Activated T-cell treated with anti-CD3 and anti-CD28 coated beads for 1 hour (primary cell): ENCODE results near the gene NQO1.

Source experiments
- DNase-seq: peaks from one replicate; pipeline ENCODE4 v3.0.0-alpha.2; 2020; ENCODE audit warnings: low read depth

Gene NQO1

DNA sequence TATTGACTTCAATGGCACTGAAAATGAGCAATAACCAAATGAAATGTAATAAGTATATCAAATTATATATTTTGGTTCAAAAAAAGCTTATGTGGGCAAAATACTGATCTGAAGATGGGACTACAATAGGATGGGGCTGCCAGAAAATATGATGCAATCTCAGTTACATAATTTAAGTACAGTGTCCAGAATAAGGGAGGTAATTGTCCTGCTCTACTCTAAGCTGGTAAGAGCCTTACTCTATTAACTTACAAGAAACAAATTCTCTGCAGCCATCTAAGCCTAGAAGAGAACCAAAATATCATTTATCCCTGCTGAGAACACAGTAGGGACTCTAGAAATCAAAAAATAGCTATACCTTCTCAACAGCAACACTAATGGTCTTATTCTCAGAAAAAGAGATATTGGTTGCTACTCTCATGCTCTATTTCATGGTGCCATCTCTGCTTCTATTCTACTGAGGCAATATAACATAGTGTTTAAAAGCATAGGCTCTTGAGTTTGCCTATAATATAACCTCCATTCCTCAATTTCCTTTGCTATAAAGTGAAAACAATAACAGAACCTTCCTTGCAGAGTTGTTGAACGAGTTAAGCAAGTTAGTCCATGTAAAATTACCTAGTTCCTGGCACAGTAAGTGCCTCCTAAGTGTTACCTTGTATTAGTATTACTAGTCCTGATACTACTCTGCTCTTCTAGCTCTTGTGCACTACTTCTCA lies 19.9 kb downstream of the NQO1 start:
- no peak for DNase-seq

DNA sequence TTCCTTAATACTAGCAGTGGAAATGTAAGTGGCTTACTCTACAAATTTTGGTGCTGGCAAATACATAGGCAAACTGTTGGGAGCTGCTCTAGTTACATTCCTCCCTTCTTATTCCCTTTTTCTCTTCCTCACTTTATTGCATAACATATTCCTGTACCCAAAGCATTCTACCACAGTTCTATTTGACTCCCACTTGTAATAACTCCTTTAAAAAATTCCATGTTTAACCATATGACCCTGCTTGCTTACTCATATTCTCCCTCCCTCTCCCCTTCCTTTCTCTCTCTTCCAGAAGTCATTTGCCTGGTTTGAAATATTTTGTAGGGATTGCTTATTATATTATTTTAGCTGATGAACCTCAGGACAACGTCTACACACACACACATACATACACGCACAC lies 22.7 kb downstream of the NQO1 start:
- DNase-seq: no peak

DNA sequence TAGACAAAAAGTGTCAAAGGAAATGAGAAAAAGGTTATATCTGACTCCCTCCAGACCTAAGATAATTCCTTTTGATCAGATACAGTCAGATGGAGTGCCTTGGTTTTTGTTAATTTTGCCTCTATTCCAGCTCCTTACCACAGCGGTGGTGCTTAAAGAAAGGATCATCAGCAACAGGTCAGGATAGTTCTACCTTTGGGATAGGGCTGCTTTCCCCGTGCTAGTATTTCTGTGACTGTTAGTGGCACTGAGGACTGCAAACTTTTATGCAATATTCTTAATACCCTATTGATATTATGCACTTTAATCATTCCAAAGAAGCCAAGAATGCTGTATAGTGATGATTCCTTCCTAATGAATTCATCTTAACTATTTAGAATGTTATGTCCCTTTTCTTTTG lies 24.5 kb downstream of the NQO1 start:
- no peak for DNase-seq

DNA sequence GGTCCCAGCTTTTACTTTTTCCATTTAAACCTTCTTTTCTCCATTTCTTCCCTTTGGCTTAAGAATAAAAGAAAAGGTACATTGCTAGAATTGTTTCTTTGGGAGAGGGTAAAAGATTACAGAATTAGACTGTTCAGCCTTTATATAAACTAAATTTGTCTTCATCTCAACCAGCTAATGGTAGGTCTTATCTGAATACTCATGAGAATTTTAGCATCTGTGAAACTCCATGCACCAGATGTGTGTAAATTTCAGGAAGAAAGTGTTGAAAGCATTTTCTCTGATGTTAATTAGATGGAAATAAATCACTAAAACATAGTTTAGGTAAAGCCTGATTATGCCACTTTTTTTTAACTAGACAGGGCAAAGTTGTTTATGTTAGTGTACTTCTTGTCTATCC lies 24.9 kb downstream of the NQO1 start:
- no peak for DNase-seq

DNA sequence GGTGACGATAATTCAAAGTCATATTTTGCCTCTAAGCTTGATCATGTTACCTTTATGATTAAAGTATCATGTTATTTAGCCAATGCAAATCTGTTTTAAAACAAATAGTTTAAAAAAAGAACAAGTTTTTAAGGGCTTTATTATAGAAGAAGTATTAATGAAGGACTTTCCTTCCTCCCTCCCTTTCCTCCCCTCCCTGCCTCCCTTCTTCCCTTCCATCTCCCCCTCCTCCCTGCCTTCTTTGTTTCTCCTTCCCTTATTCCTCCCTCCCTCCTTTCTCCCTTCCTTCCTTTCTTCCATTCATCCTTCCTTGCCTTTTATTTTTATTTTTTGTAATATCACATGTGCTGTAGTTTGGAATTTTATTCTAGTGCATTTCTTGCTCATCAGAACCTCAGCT lies 26.4 kb downstream of the NQO1 start:
- no peak for DNase-seq

DNA sequence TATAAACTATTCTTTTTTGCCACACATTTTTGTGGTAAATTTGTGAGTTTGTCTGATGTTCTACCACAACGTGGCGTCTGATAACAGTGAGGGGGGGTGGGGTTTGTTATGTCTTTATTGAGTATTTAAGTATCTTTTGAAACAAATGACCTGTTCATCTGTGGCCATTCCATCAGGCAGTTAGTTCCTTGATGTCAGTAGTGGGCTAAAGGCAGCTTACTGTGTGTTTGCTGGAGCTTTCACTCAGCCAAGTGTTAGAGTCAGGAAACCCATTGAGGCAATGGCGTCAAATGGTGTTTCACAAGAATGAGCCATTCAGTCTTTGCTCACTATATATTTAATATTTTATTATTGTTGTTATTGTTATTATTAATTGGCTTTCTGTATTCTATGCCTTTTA lies 28.0 kb downstream of the NQO1 start:
- DNase-seq: no peak

DNA sequence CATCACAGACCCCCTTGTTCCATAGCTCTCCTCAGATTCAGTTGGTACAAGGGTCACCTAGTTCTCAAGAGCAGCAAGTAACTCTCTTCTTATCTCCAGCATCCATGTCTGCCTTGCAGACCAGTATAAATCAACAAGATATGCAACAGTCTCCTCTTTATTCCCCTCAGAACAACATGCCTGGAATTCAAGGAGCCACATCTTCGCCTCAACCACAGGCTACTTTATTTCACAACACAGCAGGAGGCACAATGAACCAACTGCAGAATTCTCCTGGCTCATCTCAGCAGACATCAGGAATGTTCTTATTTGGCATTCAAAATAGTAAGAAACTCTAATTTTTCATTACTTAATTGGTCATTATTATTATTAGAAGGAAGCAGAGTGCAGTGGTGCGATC lies 32.4 kb downstream of the NQO1 start:
- no peak for DNase-seq

DNA sequence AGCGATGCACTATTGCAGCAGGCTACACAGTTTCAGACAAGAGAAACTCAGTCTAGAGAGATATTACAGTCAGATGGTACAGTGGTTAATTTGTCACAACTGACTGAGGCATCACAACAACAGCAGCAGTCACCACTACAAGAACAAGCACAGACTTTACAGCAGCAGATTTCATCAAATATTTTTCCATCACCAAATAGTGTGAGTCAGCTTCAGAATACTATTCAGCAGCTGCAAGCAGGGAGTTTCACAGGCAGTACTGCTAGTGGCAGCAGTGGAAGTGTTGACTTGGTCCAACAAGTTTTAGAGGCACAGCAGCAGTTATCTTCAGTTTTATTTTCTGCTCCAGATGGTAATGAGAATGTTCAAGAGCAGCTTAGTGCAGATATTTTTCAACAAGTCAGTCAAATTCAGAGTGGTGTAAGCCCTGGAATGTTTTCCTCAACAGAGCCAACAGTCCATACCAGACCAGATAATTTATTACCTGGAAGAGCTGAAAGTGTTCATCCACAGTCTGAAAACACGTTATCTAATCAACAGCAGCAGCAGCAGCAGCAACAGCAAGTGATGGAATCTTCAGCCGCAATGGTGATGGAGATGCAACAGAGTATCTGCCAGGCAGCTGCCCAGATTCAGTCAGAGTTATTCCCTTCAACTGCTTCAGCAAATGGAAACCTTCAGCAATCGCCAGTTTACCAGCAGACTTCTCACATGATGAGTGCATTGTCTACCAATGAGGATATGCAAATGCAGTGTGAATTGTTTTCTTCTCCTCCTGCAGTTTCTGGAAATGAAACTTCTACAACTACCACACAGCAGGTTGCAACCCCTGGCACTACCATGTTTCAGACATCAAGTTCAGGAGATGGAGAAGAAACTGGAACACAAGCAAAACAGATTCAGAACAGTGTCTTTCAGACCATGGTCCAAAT lies 34.1 kb downstream of the NQO1 start:
- DNase-seq: no peak

DNA sequence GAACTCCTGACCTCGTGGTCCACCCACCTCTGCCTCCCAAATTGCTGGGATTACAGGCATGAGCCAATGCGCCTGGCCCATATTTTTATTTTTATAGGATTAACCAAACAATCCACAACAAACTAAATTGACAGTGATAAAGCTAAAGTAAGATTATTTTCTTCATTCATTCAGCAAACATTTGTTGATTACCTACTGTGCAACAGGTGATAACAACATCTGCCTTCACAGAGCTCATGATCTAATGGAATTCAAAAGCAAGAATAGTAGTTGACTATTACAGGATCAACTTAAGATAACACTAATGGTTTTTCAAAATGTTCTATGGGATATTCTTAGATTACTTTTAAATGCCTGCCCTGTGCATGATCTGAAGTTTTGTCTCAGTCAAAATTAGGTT lies 37.8 kb downstream of the NQO1 start:
- no peak for DNase-seq

DNA sequence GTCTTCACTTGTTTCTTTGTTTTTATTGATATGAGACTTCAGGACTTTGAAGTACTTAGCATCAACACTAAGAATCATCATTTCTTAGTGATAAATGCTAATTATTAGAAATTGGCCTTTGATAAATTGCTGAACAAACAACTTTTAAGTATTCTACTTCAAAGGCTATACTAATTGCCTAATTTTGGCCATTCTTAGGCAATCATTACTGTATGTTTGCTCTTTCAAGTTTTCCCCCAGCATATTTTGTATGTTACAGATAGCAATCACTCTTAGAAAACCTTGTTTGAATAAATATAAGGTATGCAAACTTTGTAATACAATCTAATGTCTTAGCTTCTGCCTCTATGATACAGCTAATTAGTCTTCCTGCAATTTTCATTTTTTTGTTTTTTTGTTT lies 46.0 kb downstream of the NQO1 start:
- no peak for DNase-seq

DNA sequence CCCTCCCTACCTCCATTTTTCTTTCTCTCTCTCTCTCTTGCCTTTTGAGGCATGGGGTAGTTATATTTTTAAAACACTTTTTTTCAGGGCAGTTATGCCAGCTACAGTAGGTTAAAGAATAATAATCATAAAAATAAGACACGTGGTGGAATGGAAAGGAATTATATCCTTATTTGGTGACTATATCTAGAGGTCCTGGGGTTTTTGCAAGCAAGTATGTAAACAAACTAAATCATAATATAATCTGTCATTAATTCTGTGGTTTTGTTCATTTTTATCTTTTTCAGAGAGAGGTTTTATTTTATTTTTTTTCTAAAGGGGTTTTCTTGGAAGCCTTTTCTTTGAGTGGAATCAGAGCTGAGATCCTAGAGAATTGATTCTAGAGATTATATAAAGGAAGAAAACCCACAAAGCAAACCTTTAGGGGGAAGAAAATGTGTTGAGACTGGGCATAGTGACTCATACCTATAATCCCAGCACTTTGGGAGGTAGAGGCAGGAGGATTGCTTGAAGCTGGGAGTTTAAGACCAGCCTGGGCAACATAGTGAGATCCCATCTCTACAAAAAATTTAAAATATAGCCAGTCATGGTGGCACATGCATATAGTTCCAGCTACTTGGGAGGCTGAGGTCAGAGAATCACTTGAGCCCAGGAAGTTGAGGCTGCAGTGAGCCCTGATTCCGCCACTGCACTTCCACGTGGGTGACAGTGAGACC lies 53.2 kb downstream of the NQO1 start:
- DNase-seq: no peak

DNA sequence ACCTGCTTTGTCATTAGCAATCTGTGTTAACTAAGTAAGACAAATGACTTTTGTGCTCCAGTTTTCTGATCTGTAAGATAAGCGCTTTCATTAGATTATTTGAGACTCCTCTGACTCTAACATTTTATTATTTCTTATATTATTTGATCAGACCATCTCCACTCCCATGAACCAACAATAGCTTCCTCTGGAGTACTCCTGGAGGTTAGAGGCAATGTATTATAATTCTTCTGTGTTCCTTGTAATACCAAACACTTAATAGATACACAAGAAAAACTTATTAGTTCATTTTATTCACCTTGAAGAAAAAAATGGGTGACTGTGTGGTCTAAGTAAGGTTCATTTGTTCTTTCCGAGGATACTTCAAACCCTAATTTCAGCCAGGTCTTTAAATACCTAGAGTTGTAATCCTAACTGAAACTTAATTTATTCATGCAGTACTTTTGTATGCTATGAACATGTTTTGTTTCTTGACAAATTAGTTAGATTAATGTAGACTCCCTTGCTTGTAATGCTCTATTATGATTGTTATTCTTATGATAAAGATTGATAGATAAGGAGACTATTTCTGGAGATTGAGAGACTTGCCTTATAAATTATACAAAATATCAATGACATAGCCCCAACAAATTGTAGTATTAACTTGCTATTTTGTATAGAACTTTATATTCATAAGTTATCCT lies 53.9 kb downstream of the NQO1 start:
- DNase-seq: no peak

DNA sequence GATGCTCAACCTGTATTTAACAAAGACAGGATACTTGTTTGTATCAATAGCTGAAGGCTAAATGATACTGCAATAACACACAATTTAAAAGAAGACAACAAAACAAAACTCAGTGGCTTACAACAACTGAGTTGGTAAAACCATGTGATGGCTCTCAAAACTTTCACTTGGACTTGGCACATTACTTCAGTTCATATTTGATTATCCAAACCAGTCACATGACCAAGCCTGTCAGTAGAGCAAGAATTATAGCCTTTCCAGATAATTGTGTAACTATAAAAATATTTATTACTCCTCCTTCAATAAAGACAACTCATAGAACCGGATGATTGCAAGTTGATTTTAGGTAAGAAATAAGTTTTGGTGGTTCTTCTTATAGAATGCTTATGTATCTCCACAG lies 56.8 kb downstream of the NQO1 start:
- no peak for DNase-seq

DNA sequence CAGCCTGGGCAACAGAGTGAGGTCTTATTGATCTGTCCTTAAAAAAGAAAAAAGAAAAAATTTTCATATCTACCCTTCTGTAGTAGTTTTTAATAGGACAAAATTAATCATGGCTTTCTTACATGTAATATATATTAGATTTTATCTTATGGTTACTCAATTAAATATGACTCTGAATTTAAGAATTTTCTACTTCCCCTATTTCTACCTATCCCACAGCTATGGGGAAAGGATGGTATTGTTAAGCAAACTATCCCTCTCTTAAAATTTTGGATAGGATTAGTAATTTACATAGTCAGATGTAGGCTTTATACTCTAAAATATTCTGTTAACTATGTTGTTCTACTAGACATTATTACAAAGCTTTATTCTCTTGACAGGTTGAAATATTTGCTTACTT lies 62.5 kb downstream of the NQO1 start:
- DNase-seq: no peak

DNA sequence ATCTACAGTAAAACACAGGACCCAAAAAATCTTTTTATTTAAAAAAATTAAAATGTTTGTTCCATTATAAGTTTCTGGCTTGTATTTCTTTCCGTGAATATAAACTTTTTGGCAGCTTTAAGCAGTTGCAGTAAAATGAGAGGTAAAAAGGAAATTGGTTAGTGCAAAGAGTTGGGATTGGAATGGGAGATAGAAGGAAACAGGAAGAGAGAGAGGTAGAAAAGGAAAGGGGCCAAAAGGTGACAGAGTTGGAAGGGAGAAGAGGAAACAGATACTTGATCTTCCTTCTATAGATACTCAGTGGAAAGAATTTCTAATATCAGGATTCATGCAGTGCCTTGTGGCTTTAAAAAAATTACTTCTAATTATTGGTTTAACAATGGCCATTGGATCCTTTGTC lies 63.5 kb downstream of the NQO1 start:
- DNase-seq: no peak

DNA sequence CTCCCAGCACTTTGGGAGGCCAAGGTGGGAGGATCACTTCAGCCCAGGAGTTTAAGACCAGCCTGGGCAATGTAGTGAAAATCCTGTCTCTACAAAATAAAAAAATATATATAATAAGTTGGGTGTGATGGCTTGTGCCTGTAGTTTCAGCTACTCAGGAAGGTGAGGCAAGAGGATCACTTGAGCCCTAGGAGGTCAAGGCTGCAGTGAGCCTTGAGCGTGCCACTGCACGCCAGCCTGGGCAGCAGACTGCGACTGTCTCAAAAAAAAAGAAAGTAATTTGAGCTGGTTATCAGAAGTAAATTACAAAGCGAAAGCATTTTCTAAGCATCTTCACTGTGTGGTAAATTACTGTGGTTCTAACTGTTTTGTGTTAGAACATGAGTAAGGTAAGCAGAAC lies 66.2 kb downstream of the NQO1 start:
- no peak for DNase-seq
